Liver (tissue), 3 donors: ENCODE measurements around the gene CEP89.

Experiments
- ATF3 ChIP-seq: IDR thresholded peaks from 2 replicates; pipeline ENCODE4 v1.6.1; 2016; ENCODE audit warnings: antibody characterized with exemption
- JUND ChIP-seq, 2 donors: IDR thresholded peaks; 2 replicates each; pipeline ENCODE4 v1.6.1; 2016; ENCODE audit warnings: antibody characterized with exemption in 2 of 2
- REST ChIP-seq: IDR thresholded peaks from 2 replicates; pipeline ENCODE4 v1.6.1; 2016; ENCODE audit warnings: antibody characterized with exemption, mild to moderate bottlenecking
- SP1 ChIP-seq: IDR thresholded peaks from 2 replicates; pipeline ENCODE4 v1.6.1; 2018; ENCODE audit warnings: antibody characterized with exemption, mild to moderate bottlenecking
- TAF1 ChIP-seq: conservative IDR thresholded peaks from 2 replicates; pipeline ENCODE4 v1.6.1; 2016; ENCODE audit warnings: antibody characterized with exemption, mild to moderate bottlenecking
- TF ChIP-seq, protein P1 (sequence below): IDR thresholded peaks from 2 replicates; pipeline ENCODE4 v1.6.1; 2016; ENCODE audit warnings: antibody characterized with exemption
- TF ChIP-seq, protein P2 (sequence below): fragments of 150-350 bp; IDR thresholded peaks from 2 replicates; pipeline ENCODE4 v1.5.1; 2017; ENCODE audit warnings: improper control_type of control experiment, low read depth, low read length; ENCODE audit not compliant: missing input control
- donor health status: healthy.
- donor health status: healthy.

DNA sequence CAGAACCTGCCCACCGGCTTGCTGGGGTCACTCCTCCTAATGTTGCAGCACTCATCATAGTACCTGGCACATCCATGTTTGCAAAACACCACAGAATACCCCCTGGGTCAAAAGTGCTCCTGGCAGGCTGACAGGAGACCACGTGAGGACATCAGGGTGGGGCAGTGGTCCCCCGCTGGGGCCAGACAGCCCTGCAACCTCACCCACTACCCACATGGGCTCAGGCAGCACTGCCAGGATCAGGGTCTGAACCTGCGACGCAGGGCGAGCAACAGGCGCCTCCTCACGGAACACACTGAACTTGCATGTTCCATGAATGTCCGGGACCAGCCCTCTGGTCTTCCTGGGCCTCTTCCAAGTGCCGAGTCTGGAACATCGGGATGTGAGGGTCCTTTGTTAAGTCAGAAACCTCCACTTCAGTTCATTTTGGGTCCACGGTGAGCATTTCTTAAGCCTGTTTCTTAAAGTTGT is 100.7 kb downstream of the CEP89 start:
- TF ChIP-seq, protein P1, sequence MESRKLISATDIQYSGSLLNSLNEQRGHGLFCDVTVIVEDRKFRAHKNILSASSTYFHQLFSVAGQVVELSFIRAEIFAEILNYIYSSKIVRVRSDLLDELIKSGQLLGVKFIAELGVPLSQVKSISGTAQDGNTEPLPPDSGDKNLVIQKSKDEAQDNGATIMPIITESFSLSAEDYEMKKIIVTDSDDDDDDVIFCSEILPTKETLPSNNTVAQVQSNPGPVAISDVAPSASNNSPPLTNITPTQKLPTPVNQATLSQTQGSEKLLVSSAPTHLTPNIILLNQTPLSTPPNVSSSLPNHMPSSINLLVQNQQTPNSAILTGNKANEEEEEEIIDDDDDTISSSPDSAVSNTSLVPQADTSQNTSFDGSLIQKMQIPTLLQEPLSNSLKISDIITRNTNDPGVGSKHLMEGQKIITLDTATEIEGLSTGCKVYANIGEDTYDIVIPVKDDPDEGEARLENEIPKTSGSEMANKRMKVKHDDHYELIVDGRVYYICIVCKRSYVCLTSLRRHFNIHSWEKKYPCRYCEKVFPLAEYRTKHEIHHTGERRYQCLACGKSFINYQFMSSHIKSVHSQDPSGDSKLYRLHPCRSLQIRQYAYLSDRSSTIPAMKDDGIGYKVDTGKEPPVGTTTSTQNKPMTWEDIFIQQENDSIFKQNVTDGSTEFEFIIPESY = no peak
- TF ChIP-seq, protein P2, sequence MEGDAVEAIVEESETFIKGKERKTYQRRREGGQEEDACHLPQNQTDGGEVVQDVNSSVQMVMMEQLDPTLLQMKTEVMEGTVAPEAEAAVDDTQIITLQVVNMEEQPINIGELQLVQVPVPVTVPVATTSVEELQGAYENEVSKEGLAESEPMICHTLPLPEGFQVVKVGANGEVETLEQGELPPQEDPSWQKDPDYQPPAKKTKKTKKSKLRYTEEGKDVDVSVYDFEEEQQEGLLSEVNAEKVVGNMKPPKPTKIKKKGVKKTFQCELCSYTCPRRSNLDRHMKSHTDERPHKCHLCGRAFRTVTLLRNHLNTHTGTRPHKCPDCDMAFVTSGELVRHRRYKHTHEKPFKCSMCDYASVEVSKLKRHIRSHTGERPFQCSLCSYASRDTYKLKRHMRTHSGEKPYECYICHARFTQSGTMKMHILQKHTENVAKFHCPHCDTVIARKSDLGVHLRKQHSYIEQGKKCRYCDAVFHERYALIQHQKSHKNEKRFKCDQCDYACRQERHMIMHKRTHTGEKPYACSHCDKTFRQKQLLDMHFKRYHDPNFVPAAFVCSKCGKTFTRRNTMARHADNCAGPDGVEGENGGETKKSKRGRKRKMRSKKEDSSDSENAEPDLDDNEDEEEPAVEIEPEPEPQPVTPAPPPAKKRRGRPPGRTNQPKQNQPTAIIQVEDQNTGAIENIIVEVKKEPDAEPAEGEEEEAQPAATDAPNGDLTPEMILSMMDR = no peak
- TF ChIP-seq ATF3 (no peak), TAF1 (no peak), REST (no peak), SP1 (no peak), JUND (IDR thresholded peaks at IDR 0.05) (no peak)
